GM12892 (cell line): Measurements from ENCODE around the gene TBXA2R.

Experiments
- DNase-seq: peaks from one replicate; pipeline ENCODE4 v3.0.0; 2011; ENCODE audit not compliant: insufficient read length
- FAIRE-seq: peaks from 2 replicates; lab custom pipeline; 2011; peaks lifted over from hg19 to GRCh38; lab: Jason Lieb, UNC
- POLR2A ChIP-seq: IDR thresholded peaks from 2 replicates; pipeline ENCODE4 v1.6.1; 2011; ENCODE audit warnings: low read depth, low read length, control low read depth
- POLR2AphosphoS5 ChIP-seq: IDR thresholded peaks from 2 replicates; pipeline ENCODE4 v1.6.1; 2011; ENCODE audit warnings: low read depth, low read length, control low read depth
- TAF1 ChIP-seq: IDR thresholded peaks from 2 replicates; pipeline ENCODE4 v1.6.1; 2011; ENCODE audit warnings: low read depth, mild to moderate bottlenecking, control low read depth, low read length, borderline replicate concordance

Gene TBXA2R

GRCh38 chr19:3580156-3580934 lies 26.3 kb downstream of the TBXA2R start:
- FAIRE-seq: no peak
- DNase-seq: no peak
- TF ChIP-seq POLR2A: no peak
- no peak for TF ChIP-seq TAF1
- no peak for TF ChIP-seq POLR2AphosphoS5

GRCh38 chr19:3578390-3578789 lies 28.3 kb downstream of the TBXA2R start:
- TF ChIP-seq POLR2AphosphoS5: no peak
- no peak for TF ChIP-seq TAF1
- TF ChIP-seq POLR2A: no peak
- DNase-seq (no peak), FAIRE-seq (no peak)

- DNase-seq (no peak), FAIRE-seq (no peak)
Measured at GRCh38 chr19:3577723-3578344, 28.8 kb downstream of the TBXA2R start.

GRCh38 chr19:3576696-3577443 lies 29.8 kb downstream of the TBXA2R start:
- DNase-seq: no peak
- TF ChIP-seq TAF1 (no peak), POLR2A (no peak), POLR2AphosphoS5 (no peak)
- FAIRE-seq: no peak

More at GRCh38 chr19:3577723-3578344, 28.8 kb downstream of the TBXA2R start:
- TF ChIP-seq POLR2A: no peak
- no peak for TF ChIP-seq TAF1
- no peak for TF ChIP-seq POLR2AphosphoS5

- no peak for TF ChIP-seq TAF1
- TF ChIP-seq POLR2AphosphoS5: no peak
- TF ChIP-seq POLR2A: no peak
- no peak for FAIRE-seq
- DNase-seq: no peak
Measured at GRCh38 chr19:3575949-3576673, 30.6 kb downstream of the TBXA2R start.

- no peak for TF ChIP-seq TAF1
- no peak for TF ChIP-seq POLR2A
- no peak for TF ChIP-seq POLR2AphosphoS5
- no peak for DNase-seq
- FAIRE-seq: no peak
Measured at GRCh38 chr19:3575260-3575741, 31.4 kb downstream of the TBXA2R start.

GRCh38 chr19:3573858-3574637 lies 32.6 kb downstream of the TBXA2R start:
- no peak for TF ChIP-seq TAF1
- TF ChIP-seq POLR2A: no peak
- no peak for TF ChIP-seq POLR2AphosphoS5
- FAIRE-seq (peak; percentile 89), DNase-seq (peak; percentile 85)

- TF ChIP-seq TAF1 (no peak), POLR2A (no peak), POLR2AphosphoS5 (no peak)
- DNase-seq (no peak), FAIRE-seq (peak; percentile 58)
Measured at GRCh38 chr19:3573162-3573857, 33.4 kb downstream of the TBXA2R start.

- FAIRE-seq: no peak
Measured at GRCh38 chr19:3572855-3573161, 33.9 kb downstream of the TBXA2R start, which contains the start of gene HMG20B. Gene HMG20B (plus strand): TSS chr19:3572944. CDS start chr19:3573310, 366 bp downstream.

GRCh38 chr19:3572132-3572854 lies 34.4 kb downstream of the TBXA2R start:
- TF ChIP-seq POLR2A (no peak), POLR2AphosphoS5 (no peak), TAF1 (no peak)
- DNase-seq (peak; percentile 98), FAIRE-seq (peak; percentile 100)

More at GRCh38 chr19:3572855-3573161, 33.9 kb downstream of the TBXA2R start, which contains the start of gene HMG20B:
- TF ChIP-seq POLR2A (no peak), POLR2AphosphoS5 (no peak)
- no peak for DNase-seq
